ENCODE results near the gene SLC25A30. TPM values are rescaled to one million over a fixed set of nuclear protein-coding genes. Genes with fewer than 3 reads are reported as not detected.

Gene SLC25A30
- total and polyA plus RNA-seq, 12 donors: 3.4 to 45.6 (median 19.0) TPM

DNA sequence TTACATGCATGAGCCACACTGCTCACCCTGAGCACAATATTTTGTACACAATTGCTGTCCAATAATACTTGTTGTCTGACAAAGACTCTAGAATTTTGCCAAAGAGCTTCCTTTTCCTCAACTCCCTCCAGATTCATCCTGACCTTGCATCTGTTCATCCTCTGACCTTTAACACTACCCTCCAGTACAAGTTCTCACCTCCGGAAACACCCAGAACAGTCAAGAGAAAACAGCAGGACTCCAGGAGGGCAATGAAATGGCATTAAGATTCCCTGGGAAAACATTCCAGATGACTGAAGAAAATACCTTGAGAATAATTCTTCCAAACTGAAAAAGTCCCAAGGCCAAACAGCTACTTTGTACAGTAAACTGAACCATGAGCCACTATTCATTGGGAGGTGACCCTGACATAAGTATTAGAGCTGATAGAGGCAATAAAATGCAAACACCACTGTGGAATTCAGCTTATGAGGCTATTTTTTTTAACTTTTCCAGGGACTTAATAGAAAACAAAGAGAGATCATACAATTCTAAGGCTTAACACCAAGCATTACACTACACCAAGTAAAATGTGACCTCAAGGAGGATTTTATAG is 30.9 kb upstream of the SLC25A30 start:
- no peak overlapping the region for H3K27ac ChIP-seq

DNA sequence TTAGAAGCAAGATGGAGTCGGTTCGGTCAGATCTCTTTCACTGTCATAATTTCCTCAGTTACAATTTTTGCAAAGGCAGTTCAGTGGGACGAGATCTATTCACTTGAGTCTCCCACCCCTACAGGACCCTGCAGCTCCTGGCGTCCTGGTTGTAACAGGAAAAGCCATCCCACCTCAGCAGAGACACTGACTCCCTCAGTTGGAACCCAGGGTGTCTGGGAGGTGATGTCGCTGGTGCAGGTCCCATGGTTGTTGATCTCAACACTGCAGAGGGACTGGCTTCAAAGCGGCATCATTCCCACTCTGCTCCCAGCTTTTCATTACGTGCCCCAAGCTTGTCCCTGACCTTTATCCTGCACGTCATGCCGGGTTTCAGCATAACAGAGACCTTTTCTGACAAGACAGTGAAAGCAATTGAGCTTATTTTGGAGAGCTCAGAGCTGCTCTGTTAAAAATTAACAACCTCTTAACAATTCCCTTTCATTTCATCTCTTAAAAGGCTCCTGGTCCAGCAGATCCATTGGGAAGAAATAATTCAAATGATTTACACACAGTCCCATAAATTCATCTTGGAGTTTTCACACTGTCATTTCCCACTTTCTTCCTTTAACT is 29.0 kb upstream of the SLC25A30 start:
- Histone ChIP-seq H3K27ac (peak overlapping the region in 2 of 5 donors; percentile 42 to 60), H3K36me3 (replicated peaks in 1 of 2) (no peaks in the 10 kb centered on the region), H3K4me1 (replicated peaks in 1 of 2) (peaks cover 4 to 15% of the 10 kb centered on the region in 2 donors), H3K9me3 (replicated peaks in 1 of 3) (no peaks in the 10 kb centered on the region), H3K4me3 (no peak overlapping the region), H3K27me3 (no peaks in the 10 kb centered on the region)
- DNase-seq: peak; percentile 33 to 66 (median 57)
- WGBS, 4 donors: 58 to 71% (median 61%) methylated on average over 8 to 9 of the region's 9 CpGs
- TF ChIP-seq CTCF (IDR thresholded peaks at IDR 0.05) (no peak), POLR2A (IDR thresholded peaks at IDR 0.05) (no peak)
- intact Hi-C loops (cut with DNase I): no loop called here

More for the DNA sequence above, 30.9 kb upstream of the SLC25A30 start:
- H3K36me3 ChIP-seq (replicated peaks in 1 of 2): no peaks in the 10 kb centered on the region
- H3K4me1 ChIP-seq (replicated peaks in 1 of 2): peaks cover 4 to 14% of the 10 kb centered on the region in 2 donors
- intact Hi-C loops (cut with DNase I): no loop called here
- H3K27me3 ChIP-seq: no peaks in the 10 kb centered on the region
- no peak for TF ChIP-seq POLR2A (IDR thresholded peaks at IDR 0.05)
- TF ChIP-seq CTCF (IDR thresholded peaks at IDR 0.05): no peak
- H3K9me3 ChIP-seq (replicated peaks in 1 of 3): no peaks in the 10 kb centered on the region
- no peak overlapping the region for H3K4me3 ChIP-seq
- DNase-seq: no peak
- 69 to 82% (median 76%) methylated on average over 1 of the region's 1 CpG for WGBS, 4 donors

DNA sequence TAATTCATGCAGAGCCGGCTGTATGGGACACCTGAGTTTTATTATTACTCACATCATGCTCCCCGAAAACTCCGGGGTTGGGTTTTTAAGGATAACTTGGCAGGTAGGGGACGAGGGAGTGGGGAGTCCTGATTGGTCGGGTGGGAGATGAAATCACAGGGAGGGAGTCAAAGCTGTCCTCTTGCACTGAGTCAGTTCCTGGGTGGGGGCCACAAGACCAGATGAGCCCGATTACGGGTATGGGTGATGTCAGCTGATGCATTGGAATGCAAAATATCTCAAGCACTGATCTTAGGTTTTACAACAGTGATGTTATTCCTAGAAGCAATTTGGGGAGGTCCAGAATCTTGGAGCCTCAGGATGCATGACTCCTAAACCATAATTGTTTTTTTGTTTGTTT is 28.0 kb upstream of the SLC25A30 start:
- TF ChIP-seq CTCF (IDR thresholded peaks at IDR 0.05) (no peak), POLR2A (IDR thresholded peaks at IDR 0.05) (no peak)
- Histone ChIP-seq H3K27me3 (no peaks in the 10 kb centered on the region), H3K9me3 (replicated peaks in 1 of 3) (no peaks in the 10 kb centered on the region), H3K4me1 (replicated peaks in 1 of 2) (peaks cover 13 to 24% of the 10 kb centered on the region in 2 donors), H3K27ac (no peak overlapping the region), H3K36me3 (replicated peaks in 1 of 2) (no peaks in the 10 kb centered on the region), H3K4me3 (no peak overlapping the region)
- intact Hi-C loops (cut with DNase I): no loop called here
- WGBS, 4 donors: 90 to 96% (median 91%) methylated on average over 7 of the region's 7 CpGs
- DNase-seq: no peak

DNA sequence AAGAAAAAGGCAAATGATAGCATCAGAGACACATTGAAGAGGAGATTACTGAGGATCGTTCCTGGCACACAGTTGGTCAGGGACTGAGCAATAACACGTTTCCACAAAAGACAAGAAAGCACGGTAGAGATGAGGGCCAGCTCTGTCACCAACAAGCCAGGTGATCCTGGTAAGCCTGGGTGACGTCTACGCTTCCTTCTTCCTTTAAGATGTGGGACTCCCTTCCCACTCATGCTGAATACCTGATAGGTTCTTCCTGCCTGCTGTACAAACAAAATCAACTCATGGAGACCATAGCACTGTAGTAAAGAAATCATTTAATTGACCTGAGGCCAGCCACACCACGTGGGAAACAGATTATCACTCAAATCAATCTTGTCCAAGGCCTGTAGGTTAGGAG is 26.9 kb upstream of the SLC25A30 start:
- intact Hi-C loops (cut with DNase I): no loop called here
- WGBS, 4 donors: 78 to 89% (median 81%) methylated on average over 6 of the region's 6 CpGs
- no peak for DNase-seq
- H3K27me3 ChIP-seq: no peaks in the 10 kb centered on the region
- peaks cover 25 to 36% of the 10 kb centered on the region in 2 donors for H3K4me1 ChIP-seq (replicated peaks in 1 of 2)
- no peaks in the 10 kb centered on the region for H3K9me3 ChIP-seq (replicated peaks in 1 of 3)
- H3K36me3 ChIP-seq (replicated peaks in 1 of 2): no peaks in the 10 kb centered on the region
- TF ChIP-seq POLR2A (IDR thresholded peaks at IDR 0.05) (no peak), CTCF (IDR thresholded peaks at IDR 0.05) (no peak)
- H3K27ac ChIP-seq: no peak overlapping the region
- no peak overlapping the region for H3K4me3 ChIP-seq
